ENCODE data around the gene TRPM2. TPM values are rescaled to one million over a fixed set of nuclear protein-coding genes. Genes with fewer than 3 reads are reported as not detected.

TRPM2 gene
- total and polyA plus RNA-seq, 2 of the 13 experiments (the other 11 are each of a cell fraction or from before 2014, with no cell fraction given): 0.07 to 0.20 TPM

- no peak for TF ChIP-seq ZFP90 (CRISPR knock-in tag; IDR thresholded peaks at IDR 0.05; ENCODE audit: borderline replicate concordance)
- no peak for TF ChIP-seq ZNF180 (CRISPR knock-in tag; IDR thresholded peaks at IDR 0.05; ENCODE audit: borderline replicate concordance, low read depth)
- no peak for TF ChIP-seq GATA4 (IDR thresholded peaks at IDR 0.05; ENCODE audit: borderline replicate concordance, low read depth)
- TF ChIP-seq, protein P1, sequence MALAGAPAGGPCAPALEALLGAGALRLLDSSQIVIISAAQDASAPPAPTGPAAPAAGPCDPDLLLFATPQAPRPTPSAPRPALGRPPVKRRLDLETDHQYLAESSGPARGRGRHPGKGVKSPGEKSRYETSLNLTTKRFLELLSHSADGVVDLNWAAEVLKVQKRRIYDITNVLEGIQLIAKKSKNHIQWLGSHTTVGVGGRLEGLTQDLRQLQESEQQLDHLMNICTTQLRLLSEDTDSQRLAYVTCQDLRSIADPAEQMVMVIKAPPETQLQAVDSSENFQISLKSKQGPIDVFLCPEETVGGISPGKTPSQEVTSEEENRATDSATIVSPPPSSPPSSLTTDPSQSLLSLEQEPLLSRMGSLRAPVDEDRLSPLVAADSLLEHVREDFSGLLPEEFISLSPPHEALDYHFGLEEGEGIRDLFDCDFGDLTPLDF (CRISPR knock-in tag; IDR thresholded peaks at IDR 0.05): no peak
- TF ChIP-seq ARID2 (CRISPR knock-in tag; IDR thresholded peaks at IDR 0.05; ENCODE audit: borderline replicate concordance): no peak
- no peak for TF ChIP-seq NCOA1 (CRISPR knock-in tag; IDR thresholded peaks at IDR 0.05)
- TF ChIP-seq, protein P2, sequence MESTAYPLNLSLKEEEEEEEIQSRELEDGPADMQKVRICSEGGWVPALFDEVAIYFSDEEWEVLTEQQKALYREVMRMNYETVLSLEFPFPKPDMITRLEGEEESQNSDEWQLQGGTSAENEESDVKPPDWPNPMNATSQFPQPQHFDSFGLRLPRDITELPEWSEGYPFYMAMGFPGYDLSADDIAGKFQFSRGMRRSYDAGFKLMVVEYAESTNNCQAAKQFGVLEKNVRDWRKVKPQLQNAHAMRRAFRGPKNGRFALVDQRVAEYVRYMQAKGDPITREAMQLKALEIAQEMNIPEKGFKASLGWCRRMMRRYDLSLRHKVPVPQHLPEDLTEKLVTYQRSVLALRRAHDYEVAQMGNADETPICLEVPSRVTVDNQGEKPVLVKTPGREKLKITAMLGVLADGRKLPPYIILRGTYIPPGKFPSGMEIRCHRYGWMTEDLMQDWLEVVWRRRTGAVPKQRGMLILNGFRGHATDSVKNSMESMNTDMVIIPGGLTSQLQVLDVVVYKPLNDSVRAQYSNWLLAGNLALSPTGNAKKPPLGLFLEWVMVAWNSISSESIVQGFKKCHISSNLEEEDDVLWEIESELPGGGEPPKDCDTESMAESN (CRISPR knock-in tag; conservative IDR thresholded peaks at IDR 0.05): no peak
- TF ChIP-seq CCAR2 (optimal IDR thresholded peaks at IDR 0.05; ENCODE audit: low read depth, low read length): no peak
- TF ChIP-seq ATF2 (CRISPR knock-in tag; IDR thresholded peaks at IDR 0.05): no peak
- TF ChIP-seq FOXA3 (CRISPR knock-in tag; IDR thresholded peaks at IDR 0.05): no peak
- peak; percentile 25; the same call in 1 of the 2 replicates for TF ChIP-seq HOXA3 (CRISPR knock-in tag; IDR thresholded peaks at IDR 0.05)
- no peak for TF ChIP-seq ZNF282 (IDR thresholded peaks at IDR 0.05; ENCODE audit: partially characterized antibody)
- no peak for TF ChIP-seq NR2F2 (IDR thresholded peaks at IDR 0.05; ENCODE audit: borderline replicate concordance, low read depth)
- TF ChIP-seq, protein P3, sequence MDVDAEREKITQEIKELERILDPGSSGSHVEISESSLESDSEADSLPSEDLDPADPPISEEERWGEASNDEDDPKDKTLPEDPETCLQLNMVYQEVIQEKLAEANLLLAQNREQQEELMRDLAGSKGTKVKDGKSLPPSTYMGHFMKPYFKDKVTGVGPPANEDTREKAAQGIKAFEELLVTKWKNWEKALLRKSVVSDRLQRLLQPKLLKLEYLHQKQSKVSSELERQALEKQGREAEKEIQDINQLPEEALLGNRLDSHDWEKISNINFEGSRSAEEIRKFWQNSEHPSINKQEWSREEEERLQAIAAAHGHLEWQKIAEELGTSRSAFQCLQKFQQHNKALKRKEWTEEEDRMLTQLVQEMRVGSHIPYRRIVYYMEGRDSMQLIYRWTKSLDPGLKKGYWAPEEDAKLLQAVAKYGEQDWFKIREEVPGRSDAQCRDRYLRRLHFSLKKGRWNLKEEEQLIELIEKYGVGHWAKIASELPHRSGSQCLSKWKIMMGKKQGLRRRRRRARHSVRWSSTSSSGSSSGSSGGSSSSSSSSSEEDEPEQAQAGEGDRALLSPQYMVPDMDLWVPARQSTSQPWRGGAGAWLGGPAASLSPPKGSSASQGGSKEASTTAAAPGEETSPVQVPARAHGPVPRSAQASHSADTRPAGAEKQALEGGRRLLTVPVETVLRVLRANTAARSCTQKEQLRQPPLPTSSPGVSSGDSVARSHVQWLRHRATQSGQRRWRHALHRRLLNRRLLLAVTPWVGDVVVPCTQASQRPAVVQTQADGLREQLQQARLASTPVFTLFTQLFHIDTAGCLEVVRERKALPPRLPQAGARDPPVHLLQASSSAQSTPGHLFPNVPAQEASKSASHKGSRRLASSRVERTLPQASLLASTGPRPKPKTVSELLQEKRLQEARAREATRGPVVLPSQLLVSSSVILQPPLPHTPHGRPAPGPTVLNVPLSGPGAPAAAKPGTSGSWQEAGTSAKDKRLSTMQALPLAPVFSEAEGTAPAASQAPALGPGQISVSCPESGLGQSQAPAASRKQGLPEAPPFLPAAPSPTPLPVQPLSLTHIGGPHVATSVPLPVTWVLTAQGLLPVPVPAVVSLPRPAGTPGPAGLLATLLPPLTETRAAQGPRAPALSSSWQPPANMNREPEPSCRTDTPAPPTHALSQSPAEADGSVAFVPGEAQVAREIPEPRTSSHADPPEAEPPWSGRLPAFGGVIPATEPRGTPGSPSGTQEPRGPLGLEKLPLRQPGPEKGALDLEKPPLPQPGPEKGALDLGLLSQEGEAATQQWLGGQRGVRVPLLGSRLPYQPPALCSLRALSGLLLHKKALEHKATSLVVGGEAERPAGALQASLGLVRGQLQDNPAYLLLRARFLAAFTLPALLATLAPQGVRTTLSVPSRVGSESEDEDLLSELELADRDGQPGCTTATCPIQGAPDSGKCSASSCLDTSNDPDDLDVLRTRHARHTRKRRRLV (CRISPR knock-in tag; IDR thresholded peaks at IDR 0.05): no peak
- TF ChIP-seq ZMYM2 (CRISPR knock-in tag; IDR thresholded peaks at IDR 0.05): no peak
- TF ChIP-seq ZNF232 (CRISPR knock-in tag; IDR thresholded peaks at IDR 0.05; ENCODE audit: borderline replicate concordance): no peak
- no peak for TF ChIP-seq TIGD3 (CRISPR knock-in tag; IDR thresholded peaks at IDR 0.05; ENCODE audit: borderline replicate concordance)
- no peak for TF ChIP-seq RFXAP (CRISPR knock-in tag; IDR thresholded peaks at IDR 0.05; ENCODE audit: borderline replicate concordance)
- no peak for TF ChIP-seq ZNF580 (CRISPR knock-in tag; IDR thresholded peaks at IDR 0.05; ENCODE audit: borderline replicate concordance, low read depth)
These were observed 131.9 kb downstream of the TRPM2 start (continued) for GRCh38 chr21:44485254-44485793.

Data from HepG2 (cell line).